WTC11 (cell line): Measurements from ENCODE around the gene MARCKSL1.

Experiments
- ATF1 ChIP-seq: sonication (generic); formaldehyde crosslinking; IDR thresholded peaks from 2 replicates; pipeline ENCODE4 v1.8.1; 2023; ENCODE audit warnings: mild to moderate bottlenecking, moderate library complexity, missing genetic modification reagents
- E2F4 ChIP-seq: sonication (generic); formaldehyde crosslinking; IDR thresholded peaks from 2 replicates; pipeline ENCODE4 v1.8.1; 2022; ENCODE audit warnings: low read depth, mild to moderate bottlenecking, moderate library complexity, missing genetic modification reagents, borderline replicate concordance
- ESRRA ChIP-seq: sonication (generic); formaldehyde crosslinking; IDR thresholded peaks from 2 replicates; pipeline ENCODE4 v1.8.1; 2022; ENCODE audit warnings: mild to moderate bottlenecking, missing genetic modification reagents, borderline replicate concordance
- GTF2I ChIP-seq: fragments of 250-450 bp; sonication (Bioruptor Pico); conservative IDR thresholded peaks from 2 replicates; pipeline ENCODE4 v1.4.0; 2021; ENCODE audit warnings: mild to moderate bottlenecking
- IRF1 ChIP-seq: sonication (generic); formaldehyde crosslinking; IDR thresholded peaks from 2 replicates; pipeline ENCODE4 v1.8.0; 2023; ENCODE audit warnings: missing genetic modification reagents
- MAX ChIP-seq: sonication (generic); formaldehyde crosslinking; IDR thresholded peaks from 2 replicates; pipeline ENCODE4 v1.8.0; 2022; ENCODE audit warnings: mild to moderate bottlenecking, missing genetic modification reagents
- PREB ChIP-seq: sonication (generic); formaldehyde crosslinking; IDR thresholded peaks from 2 replicates; pipeline ENCODE4 v1.8.1; 2022; ENCODE audit warnings: mild to moderate bottlenecking, missing genetic modification reagents, moderate library complexity, borderline replicate concordance
- STAT6 ChIP-seq: sonication (generic); formaldehyde crosslinking; conservative IDR thresholded peaks from 2 replicates; pipeline ENCODE4 v1.8.1; 2023; ENCODE audit warnings: mild to moderate bottlenecking, low read depth, missing genetic modification reagents, moderate library complexity
- ZNF317 ChIP-seq: sonication (generic); formaldehyde crosslinking; IDR thresholded peaks from 2 replicates; pipeline ENCODE4 v1.8.1; 2023; ENCODE audit warnings: low read depth, mild to moderate bottlenecking, moderate library complexity, missing genetic modification reagents, borderline replicate concordance
- TF ChIP-seq, protein P1 (sequence below): fragments of 200-600 bp; IDR thresholded peaks from 2 replicates; pipeline ENCODE4 v1.8.0; 2022; ENCODE audit warnings: antibody characterized with exemption
- TF ChIP-seq, protein P2 (sequence below): sonication (generic); formaldehyde crosslinking; IDR thresholded peaks from 2 replicates; pipeline ENCODE4 v1.8.1; 2022; ENCODE audit warnings: low read depth, missing genetic modification reagents, borderline replicate concordance
- TF ChIP-seq, protein P3 (sequence below): sonication (generic); formaldehyde crosslinking; IDR thresholded peaks from 2 replicates; pipeline ENCODE4 v1.8.1; 2023; ENCODE audit warnings: mild to moderate bottlenecking, moderate library complexity, missing genetic modification reagents
- TF ChIP-seq, protein P4 (sequence below): sonication (generic); formaldehyde crosslinking; IDR thresholded peaks from 2 replicates; pipeline ENCODE4 v1.8.0; 2022; ENCODE audit warnings: missing genetic modification reagents

DNA sequence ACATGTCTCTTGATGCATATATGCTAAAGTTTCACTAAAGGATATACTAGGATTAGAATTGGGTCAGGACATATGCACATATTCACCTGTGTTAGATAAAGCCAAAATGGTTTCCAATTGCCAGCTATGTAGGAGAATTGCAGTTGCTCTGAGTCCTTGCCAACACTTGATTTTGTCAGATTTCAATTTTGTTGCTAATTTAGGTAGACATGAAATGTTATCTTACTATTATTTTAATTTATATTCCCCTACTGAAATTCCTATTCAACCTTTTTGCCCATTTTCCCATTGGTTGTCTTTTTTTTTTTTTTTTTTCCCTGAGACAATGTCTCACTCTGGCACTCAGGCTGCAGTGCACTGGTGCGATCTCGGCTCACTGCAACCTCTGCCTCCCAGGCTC, 30.7 kb downstream of the MARCKSL1 start:
- TF ChIP-seq, protein P1, sequence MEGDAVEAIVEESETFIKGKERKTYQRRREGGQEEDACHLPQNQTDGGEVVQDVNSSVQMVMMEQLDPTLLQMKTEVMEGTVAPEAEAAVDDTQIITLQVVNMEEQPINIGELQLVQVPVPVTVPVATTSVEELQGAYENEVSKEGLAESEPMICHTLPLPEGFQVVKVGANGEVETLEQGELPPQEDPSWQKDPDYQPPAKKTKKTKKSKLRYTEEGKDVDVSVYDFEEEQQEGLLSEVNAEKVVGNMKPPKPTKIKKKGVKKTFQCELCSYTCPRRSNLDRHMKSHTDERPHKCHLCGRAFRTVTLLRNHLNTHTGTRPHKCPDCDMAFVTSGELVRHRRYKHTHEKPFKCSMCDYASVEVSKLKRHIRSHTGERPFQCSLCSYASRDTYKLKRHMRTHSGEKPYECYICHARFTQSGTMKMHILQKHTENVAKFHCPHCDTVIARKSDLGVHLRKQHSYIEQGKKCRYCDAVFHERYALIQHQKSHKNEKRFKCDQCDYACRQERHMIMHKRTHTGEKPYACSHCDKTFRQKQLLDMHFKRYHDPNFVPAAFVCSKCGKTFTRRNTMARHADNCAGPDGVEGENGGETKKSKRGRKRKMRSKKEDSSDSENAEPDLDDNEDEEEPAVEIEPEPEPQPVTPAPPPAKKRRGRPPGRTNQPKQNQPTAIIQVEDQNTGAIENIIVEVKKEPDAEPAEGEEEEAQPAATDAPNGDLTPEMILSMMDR: no peak
- no peak for TF ChIP-seq STAT6 (CRISPR knock-in tag)
- TF ChIP-seq IRF1 (CRISPR knock-in tag): no peak
- TF ChIP-seq, protein P2, sequence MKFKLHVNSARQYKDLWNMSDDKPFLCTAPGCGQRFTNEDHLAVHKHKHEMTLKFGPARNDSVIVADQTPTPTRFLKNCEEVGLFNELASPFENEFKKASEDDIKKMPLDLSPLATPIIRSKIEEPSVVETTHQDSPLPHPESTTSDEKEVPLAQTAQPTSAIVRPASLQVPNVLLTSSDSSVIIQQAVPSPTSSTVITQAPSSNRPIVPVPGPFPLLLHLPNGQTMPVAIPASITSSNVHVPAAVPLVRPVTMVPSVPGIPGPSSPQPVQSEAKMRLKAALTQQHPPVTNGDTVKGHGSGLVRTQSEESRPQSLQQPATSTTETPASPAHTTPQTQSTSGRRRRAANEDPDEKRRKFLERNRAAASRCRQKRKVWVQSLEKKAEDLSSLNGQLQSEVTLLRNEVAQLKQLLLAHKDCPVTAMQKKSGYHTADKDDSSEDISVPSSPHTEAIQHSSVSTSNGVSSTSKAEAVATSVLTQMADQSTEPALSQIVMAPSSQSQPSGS (CRISPR knock-in tag): no peak
- TF ChIP-seq, protein P3, sequence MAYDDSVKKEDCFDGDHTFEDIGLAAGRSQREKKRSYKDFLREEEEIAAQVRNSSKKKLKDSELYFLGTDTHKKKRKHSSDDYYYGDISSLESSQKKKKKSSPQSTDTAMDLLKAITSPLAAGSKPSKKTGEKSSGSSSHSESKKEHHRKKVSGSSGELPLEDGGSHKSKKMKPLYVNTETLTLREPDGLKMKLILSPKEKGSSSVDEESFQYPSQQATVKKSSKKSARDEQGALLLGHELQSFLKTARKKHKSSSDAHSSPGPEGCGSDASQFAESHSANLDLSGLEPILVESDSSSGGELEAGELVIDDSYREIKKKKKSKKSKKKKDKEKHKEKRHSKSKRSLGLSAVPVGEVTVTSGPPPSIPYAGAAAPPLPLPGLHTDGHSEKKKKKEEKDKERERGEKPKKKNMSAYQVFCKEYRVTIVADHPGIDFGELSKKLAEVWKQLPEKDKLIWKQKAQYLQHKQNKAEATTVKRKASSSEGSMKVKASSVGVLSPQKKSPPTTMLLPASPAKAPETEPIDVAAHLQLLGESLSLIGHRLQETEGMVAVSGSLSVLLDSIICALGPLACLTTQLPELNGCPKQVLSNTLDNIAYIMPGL: no peak
- no peak for TF ChIP-seq E2F4 (CRISPR knock-in tag)
- no peak for TF ChIP-seq ESRRA (CRISPR knock-in tag)
- TF ChIP-seq, protein P4, sequence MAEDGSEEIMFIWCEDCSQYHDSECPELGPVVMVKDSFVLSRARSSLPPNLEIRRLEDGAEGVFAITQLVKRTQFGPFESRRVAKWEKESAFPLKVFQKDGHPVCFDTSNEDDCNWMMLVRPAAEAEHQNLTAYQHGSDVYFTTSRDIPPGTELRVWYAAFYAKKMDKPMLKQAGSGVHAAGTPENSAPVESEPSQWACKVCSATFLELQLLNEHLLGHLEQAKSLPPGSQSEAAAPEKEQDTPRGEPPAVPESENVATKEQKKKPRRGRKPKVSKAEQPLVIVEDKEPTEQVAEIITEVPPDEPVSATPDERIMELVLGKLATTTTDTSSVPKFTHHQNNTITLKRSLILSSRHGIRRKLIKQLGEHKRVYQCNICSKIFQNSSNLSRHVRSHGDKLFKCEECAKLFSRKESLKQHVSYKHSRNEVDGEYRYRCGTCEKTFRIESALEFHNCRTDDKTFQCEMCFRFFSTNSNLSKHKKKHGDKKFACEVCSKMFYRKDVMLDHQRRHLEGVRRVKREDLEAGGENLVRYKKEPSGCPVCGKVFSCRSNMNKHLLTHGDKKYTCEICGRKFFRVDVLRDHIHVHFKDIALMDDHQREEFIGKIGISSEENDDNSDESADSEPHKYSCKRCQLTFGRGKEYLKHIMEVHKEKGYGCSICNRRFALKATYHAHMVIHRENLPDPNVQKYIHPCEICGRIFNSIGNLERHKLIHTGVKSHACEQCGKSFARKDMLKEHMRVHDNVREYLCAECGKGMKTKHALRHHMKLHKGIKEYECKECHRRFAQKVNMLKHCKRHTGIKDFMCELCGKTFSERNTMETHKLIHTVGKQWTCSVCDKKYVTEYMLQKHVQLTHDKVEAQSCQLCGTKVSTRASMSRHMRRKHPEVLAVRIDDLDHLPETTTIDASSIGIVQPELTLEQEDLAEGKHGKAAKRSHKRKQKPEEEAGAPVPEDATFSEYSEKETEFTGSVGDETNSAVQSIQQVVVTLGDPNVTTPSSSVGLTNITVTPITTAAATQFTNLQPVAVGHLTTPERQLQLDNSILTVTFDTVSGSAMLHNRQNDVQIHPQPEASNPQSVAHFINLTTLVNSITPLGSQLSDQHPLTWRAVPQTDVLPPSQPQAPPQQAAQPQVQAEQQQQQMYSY: no peak
- TF ChIP-seq GTF2I (CRISPR knock-in tag): no peak
- no peak for TF ChIP-seq ZNF317
- TF ChIP-seq ATF1 (CRISPR knock-in tag): no peak
- TF ChIP-seq MAX (CRISPR knock-in tag): no peak
- no peak for TF ChIP-seq PREB (CRISPR knock-in tag)
